DMS153 (cell line): ENCODE results near the gene TULP1.
A peak's percentile ranks its signal among the peaks of the same experiment; 100 is the strongest.

Experiments used
- DNase-seq: peaks from one replicate; lab custom pipeline; 2025; lab: John Stamatoyannopoulos, UW

The TULP1 gene

GRCh38 chr6:35483893-35484645 lies 28.6 kb downstream of the TULP1 start:
- DNase-seq, result no peak

GRCh38 chr6:35483490-35483889 lies 29.2 kb downstream of the TULP1 start:
- no peak for DNase-seq

GRCh38 chr6:35483062-35483461 lies 29.6 kb downstream of the TULP1 start:
- DNase-seq, result no peak

- DNase-seq, result no peak
These were observed 31.5 kb downstream of the TULP1 start for GRCh38 chr6:35481226-35481625.

GRCh38 chr6:35480176-35480575 lies 32.5 kb downstream of the TULP1 start:
- no peak for DNase-seq

GRCh38 chr6:35478259-35478658 lies 34.4 kb downstream of the TULP1 start:
- DNase-seq, result no peak

- no peak for DNase-seq
These were observed 35.0 kb downstream of the TULP1 start for GRCh38 chr6:35477551-35478179.

GRCh38 chr6:35477028-35477427 lies 35.7 kb downstream of the TULP1 start:
- no peak for DNase-seq

GRCh38 chr6:35476004-35476403 lies 36.7 kb downstream of the TULP1 start:
- no peak for DNase-seq

- no peak for DNase-seq
These were observed 37.1 kb downstream of the TULP1 start for GRCh38 chr6:35475573-35475972.

GRCh38 chr6:35474942-35475570 lies 37.6 kb downstream of the TULP1 start:
- no peak for DNase-seq

- no peak for DNase-seq
These were observed 38.4 kb downstream of the TULP1 start for GRCh38 chr6:35474131-35474941.

GRCh38 chr6:35473850-35474130 lies 38.9 kb downstream of the TULP1 start:
- DNase-seq, result no peak

GRCh38 chr6:35473075-35473849 lies 39.4 kb downstream of the TULP1 start:
- DNase-seq, result no peak

GRCh38 chr6:35471836-35472345 lies 40.8 kb downstream of the TULP1 start:
- DNase-seq, result no peak

GRCh38 chr6:35470663-35471120 lies 42.0 kb downstream of the TULP1 start:
- no peak for DNase-seq

- DNase-seq, result no peak
These were observed 42.7 kb downstream of the TULP1 start for GRCh38 chr6:35469751-35470662.

GRCh38 chr6:35468980-35469750 lies 43.5 kb downstream of the TULP1 start:
- no peak for DNase-seq

- DNase-seq, result peak; percentile 91
These were observed 44.3 kb downstream of the TULP1 start, which contains the start of gene RPL10A for GRCh38 chr6:35468181-35468979. Gene RPL10A, plus strand, starts transcription at chr6:35468401. Its CDS starts 34 bp downstream, at chr6:35468435.
